ENCODE results near the gene ATG10.
"Not testable (repeated sequence)": the region's sequence is repeated elsewhere in the genome, so short reads cannot be mapped to it uniquely, and the experiment has no call there.

ATG10 gene

DNA sequence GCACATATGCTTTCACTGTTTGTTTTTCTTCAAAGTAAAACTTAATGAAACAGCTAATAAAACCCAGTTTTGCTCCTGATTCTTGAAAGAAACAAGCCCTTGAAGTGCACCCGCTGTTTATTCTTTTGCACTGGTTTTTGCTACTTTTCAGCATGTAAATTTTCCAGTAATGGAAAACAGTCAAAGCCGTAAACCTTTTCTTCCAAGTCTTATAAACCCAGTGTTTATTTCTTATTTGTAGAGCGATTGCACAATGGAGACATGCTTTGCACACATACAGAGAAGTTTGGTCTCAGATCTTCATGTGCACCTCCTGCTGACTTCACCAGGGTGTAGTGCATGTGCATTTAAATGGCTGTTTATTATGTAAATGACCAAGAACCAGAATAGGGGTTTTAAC lies 51.8 kb downstream of the ATG10 start:
- H3K27ac ChIP-seq, result peak overlapping the region; percentile 92
- no peaks in the 10 kb centered on the region for H3K27me3 ChIP-seq (ENCODE audit: control insufficient read depth, insufficient read depth, low read length)
- H2AFZ ChIP-seq, result peak overlapping the region; percentile 18
- H3K4me3 ChIP-seq (ENCODE audit: low read depth, low read length), result no peak overlapping the region
- no peak overlapping the region for H3K9ac ChIP-seq
- no peaks in the 10 kb centered on the region for H3K9me3 ChIP-seq (ENCODE audit: control insufficient read depth, low read length)
- peaks cover 49% of the 10 kb centered on the region for H3K4me1 ChIP-seq
- TF ChIP-seq, protein P1, sequence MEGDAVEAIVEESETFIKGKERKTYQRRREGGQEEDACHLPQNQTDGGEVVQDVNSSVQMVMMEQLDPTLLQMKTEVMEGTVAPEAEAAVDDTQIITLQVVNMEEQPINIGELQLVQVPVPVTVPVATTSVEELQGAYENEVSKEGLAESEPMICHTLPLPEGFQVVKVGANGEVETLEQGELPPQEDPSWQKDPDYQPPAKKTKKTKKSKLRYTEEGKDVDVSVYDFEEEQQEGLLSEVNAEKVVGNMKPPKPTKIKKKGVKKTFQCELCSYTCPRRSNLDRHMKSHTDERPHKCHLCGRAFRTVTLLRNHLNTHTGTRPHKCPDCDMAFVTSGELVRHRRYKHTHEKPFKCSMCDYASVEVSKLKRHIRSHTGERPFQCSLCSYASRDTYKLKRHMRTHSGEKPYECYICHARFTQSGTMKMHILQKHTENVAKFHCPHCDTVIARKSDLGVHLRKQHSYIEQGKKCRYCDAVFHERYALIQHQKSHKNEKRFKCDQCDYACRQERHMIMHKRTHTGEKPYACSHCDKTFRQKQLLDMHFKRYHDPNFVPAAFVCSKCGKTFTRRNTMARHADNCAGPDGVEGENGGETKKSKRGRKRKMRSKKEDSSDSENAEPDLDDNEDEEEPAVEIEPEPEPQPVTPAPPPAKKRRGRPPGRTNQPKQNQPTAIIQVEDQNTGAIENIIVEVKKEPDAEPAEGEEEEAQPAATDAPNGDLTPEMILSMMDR (IDR thresholded peaks at IDR 0.05), result no peak
- peaks cover 3% of the 10 kb centered on the region for H3K79me2 ChIP-seq
- no peaks in the 10 kb centered on the region for H3K36me3 ChIP-seq (ENCODE audit: control insufficient read depth, insufficient read depth, low read length)
- no peak overlapping the region for H3K4me2 ChIP-seq (ENCODE audit: low read length)

DNA sequence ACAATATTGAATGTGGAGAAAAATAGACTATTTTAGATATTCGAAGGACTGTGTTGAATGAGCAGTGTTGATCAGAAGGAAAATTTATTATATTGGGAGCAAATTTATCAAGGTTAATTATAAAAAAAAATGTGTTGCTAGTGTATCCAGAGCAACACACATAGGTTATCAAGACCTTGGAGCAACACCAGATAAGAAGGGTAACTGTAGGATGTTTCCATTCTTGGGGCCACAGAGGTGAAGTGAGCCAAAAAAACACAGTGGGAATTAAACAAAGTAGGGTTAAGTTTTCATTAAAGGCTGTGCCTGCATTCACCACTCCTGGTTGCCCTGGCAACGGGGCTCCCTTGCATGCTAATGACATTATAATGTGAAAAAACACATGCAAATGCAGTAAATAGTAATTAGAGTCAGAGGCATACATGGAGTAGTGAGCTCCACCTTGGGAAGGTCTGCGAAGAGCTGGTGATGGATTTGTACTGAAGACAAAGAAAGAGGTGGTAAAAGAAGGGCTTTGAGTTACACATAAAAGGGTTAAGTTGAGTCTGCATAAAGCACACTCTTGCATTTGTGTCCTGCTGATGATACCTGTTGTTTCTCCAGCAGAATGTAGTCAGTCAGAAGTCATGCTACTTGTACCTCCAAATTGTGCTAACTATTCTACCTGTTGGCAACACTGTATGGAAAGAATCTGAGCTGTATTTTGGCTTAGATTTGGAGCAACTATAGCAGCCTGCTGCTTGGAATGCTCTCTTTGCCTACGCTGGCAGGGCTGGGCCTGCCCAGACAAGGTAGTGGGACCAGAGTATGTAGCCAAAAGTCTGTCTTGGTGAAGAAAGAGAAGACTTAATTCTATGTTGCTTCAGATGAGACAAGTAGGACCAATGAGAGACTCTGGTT lies 59.6 kb downstream of the ATG10 start:
- Histone ChIP-seq H2AFZ (peak overlapping the region; percentile 10), H3K4me1 (peaks cover 20% of the 10 kb centered on the region), H3K36me3 (ENCODE audit: control insufficient read depth, insufficient read depth, low read length) (no peaks in the 10 kb centered on the region), H3K79me2 (no peaks in the 10 kb centered on the region), H3K4me2 (ENCODE audit: low read length) (no peak overlapping the region), H3K9ac (no peak overlapping the region), H3K27me3 (ENCODE audit: control insufficient read depth, insufficient read depth, low read length) (no peaks in the 10 kb centered on the region), H3K9me3 (ENCODE audit: control insufficient read depth, low read length) (no peaks in the 10 kb centered on the region), H3K27ac (peak overlapping the region; percentile 27), H3K4me3 (ENCODE audit: low read depth, low read length) (no peak overlapping the region)
- TF ChIP-seq, protein P1 (IDR thresholded peaks at IDR 0.05), result no peak

DNA sequence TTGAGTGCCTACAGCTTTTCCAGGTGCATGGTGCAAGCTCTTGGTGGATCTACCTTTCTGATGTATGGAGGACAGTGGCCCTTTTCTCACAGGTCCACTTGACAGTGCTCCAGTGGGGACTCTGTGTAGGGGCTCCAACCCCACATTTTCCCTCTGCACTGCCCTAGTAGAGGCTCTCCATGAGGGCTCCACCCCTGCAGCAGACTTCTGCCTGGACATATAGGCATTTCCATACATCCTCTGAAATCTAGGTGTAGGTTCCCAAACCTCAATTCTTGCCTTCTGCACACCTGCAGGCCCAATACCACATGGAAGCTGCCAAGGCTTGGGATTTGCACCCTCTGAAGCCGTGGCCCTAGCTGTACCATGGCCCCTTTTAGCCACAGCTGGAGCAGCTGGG lies 71.1 kb downstream of the ATG10 start:
- H3K79me2 ChIP-seq; H3K27ac ChIP-seq; H3K27me3 ChIP-seq (ENCODE audit: control insufficient read depth, insufficient read depth, low read length); H2AFZ ChIP-seq; H3K4me2 ChIP-seq (ENCODE audit: low read length); H3K9me3 ChIP-seq (ENCODE audit: control insufficient read depth, low read length); H3K9ac ChIP-seq; H3K4me3 ChIP-seq (ENCODE audit: low read depth, low read length); H3K36me3 ChIP-seq (ENCODE audit: control insufficient read depth, insufficient read depth, low read length): not testable (repeated sequence)
- H3K4me1 ChIP-seq, result peaks cover 18% of the 10 kb centered on the region

DNA sequence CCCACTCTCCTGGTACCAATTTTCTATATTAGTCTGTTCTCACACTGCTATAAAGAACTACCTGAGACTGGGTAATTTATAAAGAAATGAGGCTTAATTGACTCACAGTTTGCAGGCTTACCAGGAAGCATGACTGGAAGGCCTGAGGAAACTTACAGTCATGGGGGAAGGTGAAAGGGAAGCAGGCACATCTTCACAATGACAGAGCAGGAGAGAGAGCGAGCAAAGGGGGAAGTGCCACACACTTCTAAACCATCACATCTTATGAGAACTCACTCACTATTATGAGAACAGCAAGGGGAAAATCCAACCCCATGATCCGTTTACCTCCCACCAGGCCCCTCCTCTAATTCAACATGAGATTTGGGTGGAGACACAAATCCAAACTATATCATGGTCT lies 72.2 kb downstream of the ATG10 start:
- no peak overlapping the region for H3K27ac ChIP-seq
- H3K4me3 ChIP-seq (ENCODE audit: low read depth, low read length), result no peak overlapping the region
- no peaks in the 10 kb centered on the region for H3K79me2 ChIP-seq
- H3K36me3 ChIP-seq (ENCODE audit: control insufficient read depth, insufficient read depth, low read length), result no peaks in the 10 kb centered on the region
- no peaks in the 10 kb centered on the region for H3K9me3 ChIP-seq (ENCODE audit: control insufficient read depth, low read length)
- no peak overlapping the region for H2AFZ ChIP-seq
- H3K4me2 ChIP-seq (ENCODE audit: low read length), result no peak overlapping the region
- no peak overlapping the region for H3K9ac ChIP-seq
- TF ChIP-seq, protein P1 (IDR thresholded peaks at IDR 0.05), result no peak
- peaks cover 18% of the 10 kb centered on the region for H3K4me1 ChIP-seq
- no peaks in the 10 kb centered on the region for H3K27me3 ChIP-seq (ENCODE audit: control insufficient read depth, insufficient read depth, low read length)

DNA sequence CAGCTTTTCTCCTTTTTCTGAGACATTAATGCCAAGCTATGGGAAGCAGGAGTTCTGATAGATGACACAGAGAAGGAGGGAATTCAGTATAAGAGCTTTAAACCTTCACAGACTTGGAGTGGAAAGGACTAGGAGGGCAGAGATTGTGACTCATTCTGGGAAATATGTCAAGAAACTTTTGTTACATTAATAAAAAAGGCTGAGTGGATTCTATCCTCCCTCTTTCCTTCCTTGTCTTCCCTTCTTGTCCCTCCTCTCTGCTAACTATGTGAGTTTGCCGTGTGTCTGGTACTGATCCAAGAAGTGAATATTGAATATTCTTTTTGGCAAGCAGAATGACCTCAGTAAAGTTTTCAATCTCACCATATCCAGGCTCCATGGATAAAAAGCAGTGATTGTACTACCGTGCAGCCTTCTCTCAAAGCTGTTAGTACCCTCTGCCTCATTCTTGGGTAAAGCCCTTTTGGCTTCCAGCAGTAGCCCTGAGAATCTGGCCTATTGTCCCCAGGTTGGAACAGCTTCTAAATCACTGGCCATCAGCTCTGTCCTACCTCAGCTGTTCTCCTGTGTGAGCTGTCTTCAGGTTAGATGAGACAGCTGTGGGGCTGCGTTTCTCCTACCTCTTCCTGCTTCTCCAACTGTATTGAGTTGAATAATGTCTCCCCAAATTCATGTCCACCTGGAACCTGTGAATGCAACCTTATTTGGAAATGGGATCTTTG lies 73.9 kb downstream of the ATG10 start:
- H3K27me3 ChIP-seq (ENCODE audit: control insufficient read depth, insufficient read depth, low read length), result no peaks in the 10 kb centered on the region
- H2AFZ ChIP-seq, result peak overlapping the region; percentile 81
- no peaks in the 10 kb centered on the region for H3K79me2 ChIP-seq
- H3K9ac ChIP-seq, result no peak overlapping the region
- no peak overlapping the region for H3K4me2 ChIP-seq (ENCODE audit: low read length)
- H3K36me3 ChIP-seq (ENCODE audit: control insufficient read depth, insufficient read depth, low read length), result no peaks in the 10 kb centered on the region
- peak overlapping the region; percentile 57 for H3K27ac ChIP-seq
- H3K4me1 ChIP-seq, result peaks cover 18% of the 10 kb centered on the region
- TF ChIP-seq, protein P1 (IDR thresholded peaks at IDR 0.05), result no peak
- no peaks in the 10 kb centered on the region for H3K9me3 ChIP-seq (ENCODE audit: control insufficient read depth, low read length)
- H3K4me3 ChIP-seq (ENCODE audit: low read depth, low read length), result no peak overlapping the region
